Endothelial cell (in vitro differentiated cells): Measurements from ENCODE around the gene LYSMD4. TPM values are rescaled to one million over a fixed set of nuclear protein-coding genes. Genes with fewer than 3 reads are reported as not detected.

Experiments
- DNase-seq: peaks from one replicate; pipeline ENCODE4 v3.0.0; 2021; ENCODE audit warnings: low spot score
- H3K27ac Mint-ChIP-seq: one replicate; pipeline ENCODE4 v1.8.0; 2021; ENCODE audit warnings: mixed read lengths, inconsistent platforms; ENCODE audit not compliant: unreplicated experiment
- H3K27me3 Mint-ChIP-seq: one replicate; pipeline ENCODE4 v1.8.0; 2021; ENCODE audit warnings: mild to moderate bottlenecking, moderate library complexity, mixed read lengths, inconsistent platforms; ENCODE audit not compliant: unreplicated experiment
- H3K36me3 Mint-ChIP-seq: one replicate; pipeline ENCODE4 v1.8.0; 2021; ENCODE audit warnings: mild to moderate bottlenecking, low read depth, mixed read lengths, inconsistent platforms; ENCODE audit not compliant: unreplicated experiment
- H3K4me1 Mint-ChIP-seq: one replicate; pipeline ENCODE4 v1.8.0; 2021; ENCODE audit warnings: mild to moderate bottlenecking, mixed read lengths, inconsistent platforms; ENCODE audit not compliant: unreplicated experiment
- H3K4me3 Mint-ChIP-seq: one replicate; pipeline ENCODE4 v1.8.0; 2021; ENCODE audit warnings: mild to moderate bottlenecking, mixed read lengths, inconsistent platforms; ENCODE audit not compliant: unreplicated experiment
- H3K9me3 Mint-ChIP-seq: one replicate; pipeline ENCODE4 v1.8.0; 2021; ENCODE audit warnings: mixed read lengths, inconsistent platforms; ENCODE audit not compliant: unreplicated experiment
- total RNA-seq: library from RNA; stranded (reverse); fragmentation: NEBNext Ultra II Directional; extraction: Animal tissue kit (Norgen Biotek cat#: 25700); gene quantifications from one replicate; pipeline ENCODE4 v1.2.1, GENCODE V29; 2021; ENCODE audit not compliant: unreplicated experiment
- TF ChIP-seq, protein P1 (sequence below): fragments of 200-600 bp; sonication (generic); IDR thresholded peaks from one replicate; pipeline ENCODE4 v1.5.0; 2021; ENCODE audit warnings: antibody characterized with exemption; ENCODE audit not compliant: unreplicated experiment

The LYSMD4 gene
- total RNA-seq, 1 donor from 2014 or later, result 13.1 TPM

DNA sequence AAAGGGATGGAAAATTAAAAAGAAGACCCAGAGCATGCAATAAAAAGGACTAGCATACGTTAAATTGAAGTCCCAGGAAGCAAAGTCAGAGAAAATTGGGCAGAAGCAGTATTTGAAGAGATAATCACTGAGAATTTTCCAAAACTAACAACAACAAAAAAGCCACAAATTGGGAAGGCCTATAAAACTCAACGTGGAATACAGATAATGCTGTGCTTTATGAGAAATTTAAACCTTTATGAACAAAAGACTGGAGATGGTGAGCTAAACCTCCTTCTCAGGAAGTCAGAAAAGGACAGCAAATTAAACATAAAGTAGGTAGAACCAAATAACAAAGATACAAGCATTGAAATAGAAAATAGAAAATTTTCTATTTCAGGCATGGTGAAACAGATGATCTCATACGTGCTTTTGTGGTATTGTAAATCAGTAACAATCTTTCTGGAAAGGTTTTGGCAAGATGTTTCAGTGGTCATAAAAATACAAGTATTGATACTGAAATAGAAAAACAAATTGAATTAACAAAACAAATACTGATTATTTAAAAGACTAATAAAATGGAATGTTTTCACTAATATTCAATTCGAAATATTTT lies 55.6 kb downstream of the LYSMD4 start:
- Mint-ChIP-seq H3K4me1 (peaks cover 6% of the 10 kb centered on the region), H3K36me3 (peaks cover 10% of the 10 kb centered on the region), H3K4me3 (no peak overlapping the region), H3K9me3 (no peaks in the 10 kb centered on the region), H3K27me3 (no peaks in the 10 kb centered on the region), H3K27ac (no peak overlapping the region)
- no peak for DNase-seq
- TF ChIP-seq, protein P1, sequence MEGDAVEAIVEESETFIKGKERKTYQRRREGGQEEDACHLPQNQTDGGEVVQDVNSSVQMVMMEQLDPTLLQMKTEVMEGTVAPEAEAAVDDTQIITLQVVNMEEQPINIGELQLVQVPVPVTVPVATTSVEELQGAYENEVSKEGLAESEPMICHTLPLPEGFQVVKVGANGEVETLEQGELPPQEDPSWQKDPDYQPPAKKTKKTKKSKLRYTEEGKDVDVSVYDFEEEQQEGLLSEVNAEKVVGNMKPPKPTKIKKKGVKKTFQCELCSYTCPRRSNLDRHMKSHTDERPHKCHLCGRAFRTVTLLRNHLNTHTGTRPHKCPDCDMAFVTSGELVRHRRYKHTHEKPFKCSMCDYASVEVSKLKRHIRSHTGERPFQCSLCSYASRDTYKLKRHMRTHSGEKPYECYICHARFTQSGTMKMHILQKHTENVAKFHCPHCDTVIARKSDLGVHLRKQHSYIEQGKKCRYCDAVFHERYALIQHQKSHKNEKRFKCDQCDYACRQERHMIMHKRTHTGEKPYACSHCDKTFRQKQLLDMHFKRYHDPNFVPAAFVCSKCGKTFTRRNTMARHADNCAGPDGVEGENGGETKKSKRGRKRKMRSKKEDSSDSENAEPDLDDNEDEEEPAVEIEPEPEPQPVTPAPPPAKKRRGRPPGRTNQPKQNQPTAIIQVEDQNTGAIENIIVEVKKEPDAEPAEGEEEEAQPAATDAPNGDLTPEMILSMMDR, result no peak

Other genes starting within 250 kb of the LYSMD4 start
- 43.5 TPM for gene MEF2A, start 167.5 kb downstream of the LYSMD4 start, total RNA-seq